WTC11 (cell line): ENCODE measurements around the gene TMEM259.

Experiments used
- CREB1 ChIP-seq: sonication (generic); formaldehyde crosslinking; IDR thresholded peaks from 2 replicates; pipeline ENCODE4 v1.8.0; 2023; ENCODE audit warnings: mild to moderate bottlenecking, missing genetic modification reagents
- EMX1 ChIP-seq: fragments of 250-450 bp; sonication (Bioruptor Pico); IDR thresholded peaks from 2 replicates; pipeline ENCODE4 v1.8.0; 2021; ENCODE audit warnings: mild to moderate bottlenecking
- ESRRA ChIP-seq: sonication (generic); formaldehyde crosslinking; IDR thresholded peaks from 2 replicates; pipeline ENCODE4 v1.8.1; 2022; ENCODE audit warnings: mild to moderate bottlenecking, missing genetic modification reagents, borderline replicate concordance
- KAT7 ChIP-seq: sonication (generic); formaldehyde crosslinking; IDR thresholded peaks from 2 replicates; pipeline ENCODE4 v1.8.1; 2023; ENCODE audit warnings: missing genetic modification reagents, mild to moderate bottlenecking, borderline replicate concordance
- TF ChIP-seq, protein P1 (sequence below): fragments of 200-600 bp; IDR thresholded peaks from 2 replicates; pipeline ENCODE4 v1.8.0; 2022; ENCODE audit warnings: antibody characterized with exemption

DNA sequence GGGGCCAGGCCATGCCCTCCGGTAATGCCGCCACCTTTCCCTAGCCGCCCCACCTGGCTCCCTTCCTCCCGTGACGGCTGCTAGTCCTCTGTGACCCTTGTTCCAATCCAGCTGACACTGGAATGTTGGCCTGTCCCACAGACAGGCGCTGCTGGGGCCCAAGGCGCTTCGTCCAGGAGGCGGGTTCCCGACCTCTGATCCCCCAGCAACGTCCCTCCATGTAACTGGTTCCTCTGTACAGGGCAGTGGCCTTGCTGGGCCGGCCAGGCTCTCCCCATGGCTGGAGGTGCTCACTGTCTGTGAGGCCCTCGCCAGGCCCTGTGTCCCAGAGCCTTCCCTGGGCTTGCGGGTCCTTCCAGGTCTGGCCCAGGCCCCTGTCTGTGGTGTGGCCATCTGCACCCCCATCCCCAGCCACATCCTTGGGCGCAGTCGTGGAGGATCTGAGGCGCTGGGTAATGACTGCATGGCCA, 27.5 kb downstream of the TMEM259 start:
- TF ChIP-seq EMX1 (CRISPR knock-in tag) (no peak), KAT7 (CRISPR knock-in tag) (no peak), CREB1 (CRISPR knock-in tag) (no peak), ESRRA (no peak)
- TF ChIP-seq, protein P1, sequence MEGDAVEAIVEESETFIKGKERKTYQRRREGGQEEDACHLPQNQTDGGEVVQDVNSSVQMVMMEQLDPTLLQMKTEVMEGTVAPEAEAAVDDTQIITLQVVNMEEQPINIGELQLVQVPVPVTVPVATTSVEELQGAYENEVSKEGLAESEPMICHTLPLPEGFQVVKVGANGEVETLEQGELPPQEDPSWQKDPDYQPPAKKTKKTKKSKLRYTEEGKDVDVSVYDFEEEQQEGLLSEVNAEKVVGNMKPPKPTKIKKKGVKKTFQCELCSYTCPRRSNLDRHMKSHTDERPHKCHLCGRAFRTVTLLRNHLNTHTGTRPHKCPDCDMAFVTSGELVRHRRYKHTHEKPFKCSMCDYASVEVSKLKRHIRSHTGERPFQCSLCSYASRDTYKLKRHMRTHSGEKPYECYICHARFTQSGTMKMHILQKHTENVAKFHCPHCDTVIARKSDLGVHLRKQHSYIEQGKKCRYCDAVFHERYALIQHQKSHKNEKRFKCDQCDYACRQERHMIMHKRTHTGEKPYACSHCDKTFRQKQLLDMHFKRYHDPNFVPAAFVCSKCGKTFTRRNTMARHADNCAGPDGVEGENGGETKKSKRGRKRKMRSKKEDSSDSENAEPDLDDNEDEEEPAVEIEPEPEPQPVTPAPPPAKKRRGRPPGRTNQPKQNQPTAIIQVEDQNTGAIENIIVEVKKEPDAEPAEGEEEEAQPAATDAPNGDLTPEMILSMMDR, result no peak
